Stimulated activated CD4-positive, alpha-beta T cell treated with anti-CD3 and anti-CD28 coated beads, TNF-alpha, amount 100 ng/mL, for 24 hours (primary cell): ENCODE results near the gene REXO4.
"Not testable (repeated sequence)": the region's sequence is repeated elsewhere in the genome, so short reads cannot be mapped to it uniquely, and the experiment has no call there.

ENCODE experiments used
- DNase-seq, 3 experiments: peaks; one replicate each; pipeline ENCODE4 v3.0.0-alpha.2; 2020; ENCODE audit warnings: low read depth in 3 of 3

The REXO4 gene

GRCh38 chr9:133389562-133389961 is 28.2 kb downstream of the REXO4 start:
- no peak for DNase-seq

- DNase-seq: no peak
Measured at GRCh38 chr9:133389025-133389557, 28.7 kb downstream of the REXO4 start.

GRCh38 chr9:133387680-133388079 is 30.1 kb downstream of the REXO4 start:
- DNase-seq: no peak

- no peak for DNase-seq
Measured at GRCh38 chr9:133386338-133386737, 31.5 kb downstream of the REXO4 start.

GRCh38 chr9:133385452-133385851 is 32.4 kb downstream of the REXO4 start:
- DNase-seq: no peak

- no peak for DNase-seq
Measured at GRCh38 chr9:133384736-133385321, 33.0 kb downstream of the REXO4 start.

- no peak for DNase-seq
Measured at GRCh38 chr9:133383438-133383837, 34.4 kb downstream of the REXO4 start.

- no peak for DNase-seq
Measured at GRCh38 chr9:133382507-133383141, 35.2 kb downstream of the REXO4 start.

- no peak for DNase-seq
Measured at GRCh38 chr9:133380734-133381133, 37.1 kb downstream of the REXO4 start.

- no peak for DNase-seq
Measured at GRCh38 chr9:133379153-133380086, 38.4 kb downstream of the REXO4 start.

- no peak for DNase-seq
Measured at GRCh38 chr9:133378408-133378962, 39.3 kb downstream of the REXO4 start.

- DNase-seq: no peak
Measured at GRCh38 chr9:133377721-133378216, 40.0 kb downstream of the REXO4 start.

- DNase-seq: not testable (repeated sequence)
Measured at GRCh38 chr9:133377280-133377679, 40.5 kb downstream of the REXO4 start.

- peak; percentile 88 to 95 (median 94) for DNase-seq
Measured at GRCh38 chr9:133375724-133376654, 41.8 kb downstream of the REXO4 start, which contains the start of the genes STKLD1 and SURF4. Gene STKLD1 (plus strand): TSS chr9:133376366. CDS start chr9:133376474, 108 bp downstream. Gene SURF4 (minus strand): TSS chr9:133376060. CDS start chr9:133375969, 91 bp downstream.

GRCh38 chr9:133375116-133375723 is 42.6 kb downstream of the REXO4 start:
- DNase-seq: no peak

- no peak for DNase-seq
Measured at GRCh38 chr9:133374612-133375115, 43.1 kb downstream of the REXO4 start.

GRCh38 chr9:133372144-133372543 is 45.7 kb downstream of the REXO4 start:
- no peak for DNase-seq

- DNase-seq: peak; percentile 60 to 81 (median 72)
Measured at GRCh38 chr9:133371261-133371711, 46.5 kb downstream of the REXO4 start.

GRCh38 chr9:133370685-133371084 is 47.1 kb downstream of the REXO4 start:
- no peak for DNase-seq

- DNase-seq: no peak
Measured at GRCh38 chr9:133369933-133370332, 47.9 kb downstream of the REXO4 start.
